Stomach (tissue), 9 donors: ENCODE data around the gene ZNF883. TPM values are rescaled to one million over a fixed set of nuclear protein-coding genes. Genes with fewer than 3 reads are reported as not detected.

Source experiments
- DNase-seq, 2 donors: peaks; one replicate each; pipeline versions ENCODE4 v3.0.0 to v3.0.0-alpha.2; 2013 to 2019
- H3K27ac ChIP-seq, 5 donors: fragments of 200-600 bp in 4 of 5; sonication (generic) in 4 of 5; one replicate each; pipeline ENCODE4 v1.5.1; 2013 to 2019; ENCODE audit warnings: mild to moderate bottlenecking in 1 of 5, moderate library complexity in 1 of 5
- H3K27me3 ChIP-seq, 3 donors: fragments of 200-600 bp; sonication (generic); one replicate each; pipeline ENCODE4 v1.5.1; 2017 to 2019; ENCODE audit warnings: mixed run types in 1 of 3
- H3K36me3 ChIP-seq, 4 donors: fragments of 200-600 bp; sonication (generic); 1 replicate in 3 of 4; 2 replicates in 1 of 4; pipeline ENCODE4 v1.5.1; 2016 to 2019
- H3K4me1 ChIP-seq, 4 donors: fragments of 200-600 bp; sonication (generic); one replicate each; pipeline ENCODE4 v1.5.1; 2016 to 2019
- H3K4me3 ChIP-seq, 4 donors: fragments of 200-600 bp; sonication (generic) in 3 of 4; one replicate each; pipeline ENCODE4 v1.5.1; 2016 to 2019; ENCODE audit warnings: mild to moderate bottlenecking in 1 of 4
- H3K9me3 ChIP-seq, 4 donors: fragments of 200-600 bp; sonication (generic); one replicate each; pipeline ENCODE4 v1.5.1; 2016 to 2019
- EP300 ChIP-seq: sonication (generic); formaldehyde crosslinking; IDR thresholded peaks from one replicate; pipeline ENCODE4 v1.6.1; 2017; ENCODE audit warnings: antibody characterized with exemption
- POLR2A ChIP-seq, 4 donors: fragments of 450-650 bp; IDR thresholded peaks; one replicate each; pipeline ENCODE4 v1.6.1; 2016; ENCODE audit warnings: antibody characterized with exemption in 4 of 4, control low read depth in 2 of 4, mild to moderate bottlenecking in 1 of 4, moderate library complexity in 1 of 4
- POLR2AphosphoS5 ChIP-seq, 3 donors: sonication (generic); formaldehyde crosslinking; IDR thresholded peaks; one replicate each; pipeline ENCODE4 v1.6.1; 2016; ENCODE audit warnings: antibody characterized with exemption in 3 of 3
- WGBS, 5 donors: extraction: QIAGEN DNeasy Blood & Tissue Kit in 3 of 5; methylation state at CpG; one replicate each; pipeline versions ENCODE4 v1.1.5 to v1.1.7; 2013 to 2018; 5-methylcytosine and 5-hydroxymethylcytosine counted together
- intact Hi-C: fragments of 100-400 bp; cut with DNase I; formaldehyde crosslinking; loops from one replicate; pipeline ENCODE4 v1.15.1; 2023; ENCODE audit warnings: low total_unique reads
- polyA plus RNA-seq, 3 donors: library from polyadenylated mRNA; stranded (reverse); fragments of 200-250 nt; gene quantifications; one replicate each; pipeline ENCODE4 v1.2.3, GENCODE V29; 2013
- total RNA-seq, 5 donors: library from RNA; depleted of rRNA; stranded (reverse); fragments of >200 nt; gene quantifications; one replicate each; pipeline versions ENCODE4 v1.1.0 to v1.2.3, GENCODE V29; 2014 to 2016
- TF ChIP-seq, protein P1 (sequence below), 7 experiments: fragments of 450-650 bp in 4 of 7; fragments of 200-600 bp in 3 of 7; sonication (generic) in 3 of 7; IDR thresholded peaks; one replicate each; pipeline ENCODE4 v1.5.1; 2016 to 2019; ENCODE audit warnings: antibody characterized with exemption in 7 of 7, control low read depth in 2 of 7, mild to moderate bottlenecking in 1 of 7
- donor health status: healthy with polysubstance abuse.
- donor health status: Bipolar disorder and iron deficiency.
- donor health status: healthy.

ZNF883 gene
- total and polyA plus RNA-seq, 8 donors: 0.92 to 9.0 (median 1.1) TPM; not detected in 3

DNA sequence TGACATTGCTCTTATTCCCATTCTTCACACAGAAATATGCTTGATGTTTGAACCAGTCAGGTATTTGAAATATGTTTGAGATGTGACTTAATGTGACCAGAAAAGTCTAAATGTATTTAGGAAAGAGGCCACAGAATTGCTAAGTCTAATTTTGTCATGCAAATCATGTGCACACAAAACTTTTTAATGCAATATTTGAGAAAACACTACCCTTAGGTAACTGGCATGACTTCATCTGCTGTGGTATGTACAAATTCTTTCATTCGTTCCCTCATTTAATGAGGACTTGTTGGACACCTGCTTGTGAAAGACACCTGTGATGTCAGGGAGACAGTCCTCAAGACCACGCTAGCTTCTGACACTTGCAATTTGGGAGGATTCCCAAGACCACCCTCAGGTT, 100.3 kb downstream of the ZNF883 start:
- H3K4me1 ChIP-seq: no peaks in the 10 kb centered on the region
- TF ChIP-seq POLR2A (IDR thresholded peaks at IDR 0.05): no peak
- TF ChIP-seq, protein P1, sequence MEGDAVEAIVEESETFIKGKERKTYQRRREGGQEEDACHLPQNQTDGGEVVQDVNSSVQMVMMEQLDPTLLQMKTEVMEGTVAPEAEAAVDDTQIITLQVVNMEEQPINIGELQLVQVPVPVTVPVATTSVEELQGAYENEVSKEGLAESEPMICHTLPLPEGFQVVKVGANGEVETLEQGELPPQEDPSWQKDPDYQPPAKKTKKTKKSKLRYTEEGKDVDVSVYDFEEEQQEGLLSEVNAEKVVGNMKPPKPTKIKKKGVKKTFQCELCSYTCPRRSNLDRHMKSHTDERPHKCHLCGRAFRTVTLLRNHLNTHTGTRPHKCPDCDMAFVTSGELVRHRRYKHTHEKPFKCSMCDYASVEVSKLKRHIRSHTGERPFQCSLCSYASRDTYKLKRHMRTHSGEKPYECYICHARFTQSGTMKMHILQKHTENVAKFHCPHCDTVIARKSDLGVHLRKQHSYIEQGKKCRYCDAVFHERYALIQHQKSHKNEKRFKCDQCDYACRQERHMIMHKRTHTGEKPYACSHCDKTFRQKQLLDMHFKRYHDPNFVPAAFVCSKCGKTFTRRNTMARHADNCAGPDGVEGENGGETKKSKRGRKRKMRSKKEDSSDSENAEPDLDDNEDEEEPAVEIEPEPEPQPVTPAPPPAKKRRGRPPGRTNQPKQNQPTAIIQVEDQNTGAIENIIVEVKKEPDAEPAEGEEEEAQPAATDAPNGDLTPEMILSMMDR (IDR thresholded peaks at IDR 0.05): no peak
- no peak for TF ChIP-seq POLR2AphosphoS5 (IDR thresholded peaks at IDR 0.05)
- no peak for TF ChIP-seq EP300
- H3K27me3 ChIP-seq: no peaks in the 10 kb centered on the region
- 63 to 84% (median 79%) methylated on average over 2 of the region's 2 CpGs for WGBS, 5 donors
- no peak for DNase-seq
- intact Hi-C loops: no loop called here
- no peak overlapping the region for H3K4me3 ChIP-seq
- H3K9me3 ChIP-seq: peaks cover 0 to 5% (median 0%) of the 10 kb centered on the region in 4 donors
- H3K36me3 ChIP-seq: no peaks in the 10 kb centered on the region
- H3K27ac ChIP-seq: no peak overlapping the region

Other genes with a start within 250 kb of the ZNF883 start
- not detected for gene SLC46A2, start 121.3 kb downstream of the ZNF883 start, total RNA-seq
- gene SLC46A2, start 121.3 kb downstream of the ZNF883 start, polyA plus RNA-seq: under 1 TPM in 1 of 3 donors, not detected in 2; 0.20 TPM
- 1 to 10 TPM in 4 of 5 donors, under 1 TPM in 1; 0.72 to 3.8 (median 3.5) TPM for gene ZFP37, start 44.5 kb upstream of the ZNF883 start, total RNA-seq
- under 1 TPM; 0.31 to 0.93 (median 0.62) TPM for gene ZFP37, start 44.5 kb upstream of the ZNF883 start, polyA plus RNA-seq
- 10 to 100 TPM in 2 of 5 donors, 1 to 10 TPM in 3; 1.2 to 19.6 (median 7.7) TPM for gene SLC31A2, start 138.8 kb upstream of the ZNF883 start, total RNA-seq
- gene SLC31A2, start 138.8 kb upstream of the ZNF883 start, polyA plus RNA-seq: 1 to 10 TPM; 3.7 to 8.0 (median 5.0) TPM
- gene FKBP15, start 209.1 kb upstream of the ZNF883 start, total RNA-seq: 10 to 100 TPM; 11.1 to 36.6 (median 23.8) TPM
- 1 to 10 TPM; 5.5 to 9.6 (median 6.0) TPM for gene FKBP15, start 209.1 kb upstream of the ZNF883 start, polyA plus RNA-seq
- gene SLC31A1, start 209.4 kb upstream of the ZNF883 start, total RNA-seq: 100 to 1,000 TPM in 1 of 5 donors, 10 to 100 TPM in 4; 11.1 to 106 (median 18.8) TPM
- gene SLC31A1, start 209.4 kb upstream of the ZNF883 start, polyA plus RNA-seq: 1 to 10 TPM; 4.7 to 8.2 (median 4.9) TPM